ENCODE results near the gene CYP26C1. TPM values are rescaled to one million over a fixed set of nuclear protein-coding genes. Genes with fewer than 3 reads are reported as not detected.

CYP26C1 gene
- total and polyA plus RNA-seq, 2 of the 4 experiments (the other 2 are of a cell fraction): 0.02 TPM; not detected in 1

GRCh38 chr10:93113042-93113441 is 52.4 kb downstream of the CYP26C1 start:
- peaks cover 22% of the 10 kb centered on the region for H3K27me3 ChIP-seq (ENCODE audit: control insufficient read depth, insufficient read depth, low read length)
- ChIA-PET CTCF (no interaction called here), POLR2A (ENCODE audit: unreplicated experiment) (no interaction called here)
- intact Hi-C loops (cut with micrococcal nuclease): no loop called here
- no peak overlapping the region for H3K23ac ChIP-seq (ENCODE audit: low read depth, low read length)
- in situ Hi-C loops (cut with MboI; ENCODE audit: low sequenced_read_pairs): no loop called here
- H3K27ac ChIP-seq (ENCODE audit: insufficient read depth, low read length): no peak overlapping the region
- ATAC-seq (ENCODE audit: low read depth) (no peak), DNase-seq (no peak)
- dilution Hi-C loops (cut with HindIII; ENCODE audit: low sequenced_read_pairs, unreplicated experiment): loop anchor here (25.0 kb wide), 1 partner anchor 174 kb away; no protein-coding TSS in a partner anchor
- H3K4me3 ChIP-seq (ENCODE audit: insufficient read depth, low read depth, low read length): no peak overlapping the region
- no peak overlapping the region for H2BK120ac ChIP-seq (ENCODE audit: low read depth, low read length)
- H3K18ac ChIP-seq (ENCODE audit: low read depth, low read length): no peak overlapping the region
- no peak overlapping the region for H3K14ac ChIP-seq (replicated peaks; ENCODE audit: low read depth, low read length)
- no peak overlapping the region for H3K9ac ChIP-seq (ENCODE audit: low read depth, low read length)
- no peak overlapping the region for H3K4ac ChIP-seq (ENCODE audit: low read depth, low read length)
- no peaks in the 10 kb centered on the region for H3K9me3 ChIP-seq (ENCODE audit: control insufficient read depth, insufficient read depth, low read length)
- H2AFZ ChIP-seq (replicated peaks; ENCODE audit: low read length, poor library complexity): no peak overlapping the region
- H2AK5ac ChIP-seq (ENCODE audit: low read depth, low read length): no peak overlapping the region
- no peaks in the 10 kb centered on the region for H3K4me1 ChIP-seq (ENCODE audit: control insufficient read depth, insufficient read depth, low read length)
- no peak overlapping the region for H3K56ac ChIP-seq (ENCODE audit: extremely low read depth, insufficient read depth, low read length)
- H2BK5ac ChIP-seq (ENCODE audit: low read depth, low read length, poor library complexity, severe bottlenecking): no peak overlapping the region
- H3K36me3 ChIP-seq (ENCODE audit: control insufficient read depth, insufficient read depth, low read length): no peaks in the 10 kb centered on the region
- TF ChIP-seq MAFK (IDR thresholded peaks at IDR 0.05; ENCODE audit: low read depth, low read length): no peak
- no peak for TF ChIP-seq RCOR1 (IDR thresholded peaks at IDR 0.05; ENCODE audit: insufficient replicate concordance, low read length)
- TF ChIP-seq CTCF (conservative IDR thresholded peaks at IDR 0.05; ENCODE audit: low read depth, low read length): no peak
- no peak for TF ChIP-seq FOS (IDR thresholded peaks at IDR 0.05; ENCODE audit: low read depth, low read length)
- no peak for TF ChIP-seq USF2 (IDR thresholded peaks at IDR 0.05; ENCODE audit: low read depth, low read length)
- no peak for TF ChIP-seq ELK1 (IDR thresholded peaks at IDR 0.05; ENCODE audit: borderline replicate concordance, low read depth, low read length)
- TF ChIP-seq RFX5 (IDR thresholded peaks at IDR 0.05; ENCODE audit: low read depth, low read length): no peak
- no peak for TF ChIP-seq BHLHE40 (IDR thresholded peaks at IDR 0.05; ENCODE audit: low read depth, low read length)
- TF ChIP-seq MAZ (IDR thresholded peaks at IDR 0.05; ENCODE audit: borderline replicate concordance, low read depth, low read length): no peak
- TF ChIP-seq CEBPB (IDR thresholded peaks at IDR 0.05; ENCODE audit: low read depth, low read length): no peak
- H3K9me1 ChIP-seq (ENCODE audit: insufficient read depth, low read length): no peaks in the 10 kb centered on the region
- H4K8ac ChIP-seq (ENCODE audit: low read depth in 2 of 2, low read length in 2 of 2): no peak overlapping the region
- no peak overlapping the region for H4K91ac ChIP-seq (ENCODE audit: insufficient read depth, low read depth, low read length)
- no peaks in the 10 kb centered on the region for H3K79me1 ChIP-seq (ENCODE audit: low read depth in 1 of 2, low read length in 2 of 2)
- no TSS peak for BruUV-seq (replicated peaks)
- H2AK9ac ChIP-seq (replicated peaks; ENCODE audit: low read depth, low read length, poor library complexity): no peak overlapping the region
- no peaks in the 10 kb centered on the region for H4K20me1 ChIP-seq (ENCODE audit: insufficient read depth, low read length)
- no peak overlapping the region for H2BK20ac ChIP-seq (ENCODE audit: low read depth, low read length)
- 14% methylated on average over 2 of the region's 2 CpGs; no CpG with 5 or more reads in 1 of the 2 experiments for WGBS, 2 experiments (ENCODE audit: extremely low coverage in 2 of 2, insufficient read length in 1 of 2)
- no peak overlapping the region for H2BK15ac ChIP-seq (ENCODE audit: low read depth, low read length)
- H3K4me2 ChIP-seq (ENCODE audit: low read depth, low read length): no peak overlapping the region
- H4K5ac ChIP-seq (ENCODE audit: low read depth, low read length): no peak overlapping the region
